ENCODE results near the gene COMTD1. TPM values are rescaled to one million over a fixed set of nuclear protein-coding genes. Genes with fewer than 3 reads are reported as not detected.
"Not testable (repeated sequence)": the region's sequence is repeated elsewhere in the genome, so short reads cannot be mapped to it uniquely, and the experiment has no call there.

Gene COMTD1
- total RNA-seq, 1 donor from 2014 or later: 15.7 TPM

DNA sequence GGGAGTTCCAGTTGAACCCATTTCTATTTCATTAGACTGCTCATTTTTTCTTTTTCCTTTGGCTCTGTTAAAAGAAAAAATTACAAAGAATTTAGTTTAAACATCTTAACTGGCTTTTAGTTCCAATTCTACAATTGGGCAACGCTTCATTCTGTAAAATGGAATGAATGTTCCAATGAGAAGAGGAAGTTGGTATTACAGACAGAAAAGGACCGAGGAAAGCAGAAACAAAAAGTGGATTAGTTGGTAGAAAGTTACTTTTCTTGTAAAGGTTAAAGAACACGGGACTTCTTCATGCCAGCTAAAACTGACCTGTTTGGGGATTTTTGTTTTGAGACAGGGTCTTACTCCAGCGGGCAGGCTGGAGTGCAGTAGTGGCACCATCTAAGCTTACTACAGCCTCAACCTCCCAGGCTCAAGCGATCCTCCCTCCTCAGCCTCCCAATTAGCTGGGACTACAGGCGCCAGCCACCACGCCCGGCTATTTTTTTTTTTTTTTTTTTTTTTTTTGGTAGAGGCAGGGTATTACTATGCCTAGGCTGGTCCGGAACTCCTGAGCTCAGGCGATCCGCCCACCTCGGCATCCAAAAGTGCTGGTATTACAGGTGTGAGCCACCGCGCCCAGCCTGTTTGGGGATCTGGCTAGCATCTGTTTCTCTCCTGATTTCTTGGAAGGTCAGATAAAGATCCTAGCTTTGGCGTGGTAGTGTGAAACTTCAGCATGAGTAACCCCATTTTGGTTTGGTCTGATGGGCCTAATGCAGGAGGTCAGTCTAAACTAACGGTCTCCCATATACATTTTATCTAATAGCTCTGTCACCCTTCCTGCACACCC, 26.5 kb downstream of the COMTD1 start:
- Mint-ChIP-seq H3K9me3 (ENCODE audit: low read depth) (no peaks in the 10 kb centered on the region), H3K4me3 (ENCODE audit: unreplicated experiment) (peak overlapping the region; percentile 88), H3K36me3 (ENCODE audit: low read depth) (peaks cover 7% of the 10 kb centered on the region), H3K4me1 (ENCODE audit: low read depth) (peaks cover 36% of the 10 kb centered on the region), H3K27me3 (ENCODE audit: low read depth) (no peaks in the 10 kb centered on the region), H3K27ac (ENCODE audit: unreplicated experiment) (peak overlapping the region; percentile 99)
- TF ChIP-seq, protein P1, sequence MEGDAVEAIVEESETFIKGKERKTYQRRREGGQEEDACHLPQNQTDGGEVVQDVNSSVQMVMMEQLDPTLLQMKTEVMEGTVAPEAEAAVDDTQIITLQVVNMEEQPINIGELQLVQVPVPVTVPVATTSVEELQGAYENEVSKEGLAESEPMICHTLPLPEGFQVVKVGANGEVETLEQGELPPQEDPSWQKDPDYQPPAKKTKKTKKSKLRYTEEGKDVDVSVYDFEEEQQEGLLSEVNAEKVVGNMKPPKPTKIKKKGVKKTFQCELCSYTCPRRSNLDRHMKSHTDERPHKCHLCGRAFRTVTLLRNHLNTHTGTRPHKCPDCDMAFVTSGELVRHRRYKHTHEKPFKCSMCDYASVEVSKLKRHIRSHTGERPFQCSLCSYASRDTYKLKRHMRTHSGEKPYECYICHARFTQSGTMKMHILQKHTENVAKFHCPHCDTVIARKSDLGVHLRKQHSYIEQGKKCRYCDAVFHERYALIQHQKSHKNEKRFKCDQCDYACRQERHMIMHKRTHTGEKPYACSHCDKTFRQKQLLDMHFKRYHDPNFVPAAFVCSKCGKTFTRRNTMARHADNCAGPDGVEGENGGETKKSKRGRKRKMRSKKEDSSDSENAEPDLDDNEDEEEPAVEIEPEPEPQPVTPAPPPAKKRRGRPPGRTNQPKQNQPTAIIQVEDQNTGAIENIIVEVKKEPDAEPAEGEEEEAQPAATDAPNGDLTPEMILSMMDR (IDR thresholded peaks at IDR 0.05): no peak
- no peak for DNase-seq (ENCODE audit: low spot score)

DNA sequence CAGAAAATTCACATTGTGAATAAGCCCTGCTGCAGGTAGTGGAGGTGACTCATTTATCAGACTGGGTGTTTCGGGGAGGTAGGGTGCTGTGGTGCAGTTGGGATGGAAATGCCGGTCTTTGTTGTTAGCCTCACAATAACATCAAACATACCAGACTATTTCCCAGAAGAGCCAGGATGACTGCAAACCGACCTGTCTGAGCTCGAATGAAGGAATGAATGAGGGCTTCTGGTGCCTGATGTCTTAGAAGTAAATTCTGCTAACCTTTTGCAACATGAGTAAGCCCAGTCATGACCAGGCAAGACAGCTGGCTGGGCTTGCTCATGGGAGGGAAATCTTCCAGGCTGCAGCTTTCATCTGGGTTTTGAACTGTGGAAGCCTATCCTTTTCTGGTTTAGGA, 27.6 kb downstream of the COMTD1 start:
- no peak for DNase-seq (ENCODE audit: low spot score)
- TF ChIP-seq, protein P1 (IDR thresholded peaks at IDR 0.05): no peak
- peaks cover 3% of the 10 kb centered on the region for H3K36me3 Mint-ChIP-seq (ENCODE audit: low read depth)
- peak overlapping the region; percentile 73 for H3K27ac Mint-ChIP-seq (ENCODE audit: unreplicated experiment)
- peaks cover 34% of the 10 kb centered on the region for H3K4me1 Mint-ChIP-seq (ENCODE audit: low read depth)
- no peaks in the 10 kb centered on the region for H3K27me3 Mint-ChIP-seq (ENCODE audit: low read depth)
- no peak overlapping the region for H3K4me3 Mint-ChIP-seq (ENCODE audit: unreplicated experiment)
- no peaks in the 10 kb centered on the region for H3K9me3 Mint-ChIP-seq (ENCODE audit: low read depth)

DNA sequence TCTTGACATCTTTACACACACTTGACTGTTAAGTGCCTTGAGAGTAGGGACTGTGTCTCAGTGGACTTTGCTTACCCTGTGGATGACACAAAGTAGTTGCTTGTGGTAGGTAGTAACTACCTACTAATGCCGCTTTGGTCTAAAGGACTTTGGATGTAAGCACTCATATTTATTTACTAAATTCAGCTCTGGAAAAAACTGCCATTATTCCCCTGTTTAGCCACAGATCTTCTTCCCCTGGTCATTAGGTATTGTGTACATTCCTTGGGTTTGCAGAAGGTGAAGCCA, 28.0 kb downstream of the COMTD1 start:
- TF ChIP-seq, protein P1 (IDR thresholded peaks at IDR 0.05): no peak
- H3K4me1 Mint-ChIP-seq (ENCODE audit: low read depth): peaks cover 36% of the 10 kb centered on the region

DNA sequence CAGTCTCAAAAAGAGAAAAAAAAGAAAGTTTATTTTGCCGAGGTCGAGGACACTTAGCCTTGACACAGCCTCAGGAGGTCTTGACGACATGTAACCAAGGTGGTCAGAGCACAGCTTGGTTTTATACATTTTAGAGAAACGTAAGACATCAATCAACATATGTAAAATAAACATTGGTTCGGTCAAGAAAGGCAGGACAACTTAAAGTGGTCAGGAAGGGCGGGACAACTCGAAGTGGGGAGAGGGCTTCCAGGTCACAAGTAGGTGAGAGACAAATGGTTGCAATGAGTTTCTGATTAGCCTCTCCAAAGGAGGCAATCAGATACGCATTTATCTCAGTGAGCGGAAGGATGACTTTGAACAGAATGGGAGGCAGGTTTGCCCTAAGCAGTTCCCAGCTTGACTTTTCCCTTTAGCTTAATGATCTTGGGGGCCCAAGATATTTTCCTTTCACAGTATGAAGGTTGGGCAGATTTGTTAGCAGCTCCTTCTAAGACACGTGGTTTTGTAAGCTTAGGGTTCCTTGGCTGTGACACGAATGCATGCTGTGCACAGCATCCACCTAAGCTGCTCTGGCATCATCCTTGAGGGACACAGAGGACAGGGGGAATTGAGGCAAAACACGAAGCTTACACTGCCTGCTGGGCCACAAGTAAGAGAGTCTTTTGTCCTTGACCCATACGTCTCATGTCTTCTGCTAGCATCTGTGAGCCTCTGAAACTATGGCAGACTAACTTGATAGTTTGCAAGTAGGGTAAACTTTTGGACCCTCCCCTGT, 28.5 kb downstream of the COMTD1 start:
- no peaks in the 10 kb centered on the region for H3K27me3 Mint-ChIP-seq (ENCODE audit: low read depth)
- DNase-seq (ENCODE audit: low spot score): no peak
- no peak overlapping the region for H3K4me3 Mint-ChIP-seq (ENCODE audit: unreplicated experiment)
- peaks cover 36% of the 10 kb centered on the region for H3K4me1 Mint-ChIP-seq (ENCODE audit: low read depth)
- no peaks in the 10 kb centered on the region for H3K36me3 Mint-ChIP-seq (ENCODE audit: low read depth)
- no peaks in the 10 kb centered on the region for H3K9me3 Mint-ChIP-seq (ENCODE audit: low read depth)
- TF ChIP-seq, protein P1 (IDR thresholded peaks at IDR 0.05): no peak
- no peak overlapping the region for H3K27ac Mint-ChIP-seq (ENCODE audit: unreplicated experiment)

More for the DNA sequence above, 28.0 kb downstream of the COMTD1 start:
- Mint-ChIP-seq H3K27me3 (ENCODE audit: low read depth) (no peaks in the 10 kb centered on the region), H3K4me3 (ENCODE audit: unreplicated experiment) (no peak overlapping the region), H3K36me3 (ENCODE audit: low read depth) (peaks cover 2% of the 10 kb centered on the region), H3K27ac (ENCODE audit: unreplicated experiment) (no peak overlapping the region), H3K9me3 (ENCODE audit: low read depth) (no peaks in the 10 kb centered on the region)
- DNase-seq (ENCODE audit: low spot score): no peak

DNA sequence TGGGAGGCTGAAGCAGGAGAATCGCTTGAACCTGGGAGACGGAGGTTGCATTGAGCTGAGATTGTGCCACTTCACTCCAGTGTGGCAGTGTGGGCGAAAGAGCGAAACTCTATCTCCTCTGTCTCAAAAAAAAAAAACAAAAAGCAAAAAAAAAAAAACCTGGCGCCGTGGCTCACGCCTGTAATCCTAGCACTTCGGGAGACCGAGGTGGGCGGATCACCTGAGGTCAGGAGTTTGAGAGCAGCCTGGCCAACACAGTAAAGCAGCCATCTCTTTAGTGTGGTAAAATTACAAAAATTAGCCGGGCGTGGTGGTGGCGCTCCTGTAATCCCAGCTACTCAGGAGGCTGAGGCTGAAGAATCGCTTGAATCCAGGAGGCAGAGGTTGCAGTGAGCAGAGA, 29.1 kb downstream of the COMTD1 start:
- H3K4me1 Mint-ChIP-seq (ENCODE audit: low read depth): peaks cover 33% of the 10 kb centered on the region
- H3K4me3 Mint-ChIP-seq (ENCODE audit: unreplicated experiment); H3K36me3 Mint-ChIP-seq (ENCODE audit: low read depth); H3K27ac Mint-ChIP-seq (ENCODE audit: unreplicated experiment); DNase-seq (ENCODE audit: low spot score); H3K9me3 Mint-ChIP-seq (ENCODE audit: low read depth); H3K27me3 Mint-ChIP-seq (ENCODE audit: low read depth): not testable (repeated sequence)

Measured in chondrocyte (in vitro differentiated cells).